ENCODE data around the gene PPM1L.

- no peak for TF ChIP-seq CTCF (conservative IDR thresholded peaks at IDR 0.05)
- TF ChIP-seq EZH2 (IDR thresholded peaks at IDR 0.05; ENCODE audit: low read depth): no peak
These were observed 75.4 kb downstream of the PPM1L start for GRCh38 chr3:160831401-160831800.

All from PC-9 (cell line).